GM12865 (cell line): ENCODE results near the gene MS4A6A.

ENCODE experiments used
- DNase-seq: peaks from one replicate; pipeline ENCODE4 v3.0.0; 2010; ENCODE audit warnings: low read depth
- H3K4me3 ChIP-seq: 2 replicates; pipeline ENCODE4 v1.5.1; 2011; ENCODE audit warnings: mild to moderate bottlenecking, low read depth, low read length, control low read depth
- TF ChIP-seq, protein P1 (sequence below): IDR thresholded peaks from 2 replicates; pipeline ENCODE4 v1.5.1; 2011; ENCODE audit warnings: low read length, control low read depth, low read depth, inconsistent platforms; ENCODE audit not compliant: insufficient read depth; ENCODE audit errors: missing control alignments

MS4A6A gene

DNA sequence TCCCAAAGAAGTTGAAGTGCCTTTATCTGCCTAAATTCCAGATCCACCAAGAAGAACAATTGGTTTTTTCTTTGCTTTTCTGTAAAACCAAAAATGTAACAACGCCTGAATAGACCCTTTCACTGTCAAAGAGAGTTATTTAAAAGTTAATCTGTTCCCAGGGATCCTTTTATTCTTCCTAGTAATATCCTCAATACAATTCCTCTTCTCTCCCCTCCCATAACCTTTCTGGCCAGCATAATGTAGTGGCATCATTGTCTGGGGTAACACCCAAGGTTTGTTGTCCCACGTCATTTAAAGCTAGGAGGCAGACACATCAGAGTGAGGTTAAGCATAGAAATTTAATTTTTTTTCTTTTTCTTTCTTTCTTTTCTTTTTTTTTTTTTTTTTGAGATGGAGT lies 54.5 kb downstream of the MS4A6A start:
- no peak overlapping the region for H3K4me3 ChIP-seq
- DNase-seq, result no peak
- TF ChIP-seq, protein P1, sequence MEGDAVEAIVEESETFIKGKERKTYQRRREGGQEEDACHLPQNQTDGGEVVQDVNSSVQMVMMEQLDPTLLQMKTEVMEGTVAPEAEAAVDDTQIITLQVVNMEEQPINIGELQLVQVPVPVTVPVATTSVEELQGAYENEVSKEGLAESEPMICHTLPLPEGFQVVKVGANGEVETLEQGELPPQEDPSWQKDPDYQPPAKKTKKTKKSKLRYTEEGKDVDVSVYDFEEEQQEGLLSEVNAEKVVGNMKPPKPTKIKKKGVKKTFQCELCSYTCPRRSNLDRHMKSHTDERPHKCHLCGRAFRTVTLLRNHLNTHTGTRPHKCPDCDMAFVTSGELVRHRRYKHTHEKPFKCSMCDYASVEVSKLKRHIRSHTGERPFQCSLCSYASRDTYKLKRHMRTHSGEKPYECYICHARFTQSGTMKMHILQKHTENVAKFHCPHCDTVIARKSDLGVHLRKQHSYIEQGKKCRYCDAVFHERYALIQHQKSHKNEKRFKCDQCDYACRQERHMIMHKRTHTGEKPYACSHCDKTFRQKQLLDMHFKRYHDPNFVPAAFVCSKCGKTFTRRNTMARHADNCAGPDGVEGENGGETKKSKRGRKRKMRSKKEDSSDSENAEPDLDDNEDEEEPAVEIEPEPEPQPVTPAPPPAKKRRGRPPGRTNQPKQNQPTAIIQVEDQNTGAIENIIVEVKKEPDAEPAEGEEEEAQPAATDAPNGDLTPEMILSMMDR, result no peak

DNA sequence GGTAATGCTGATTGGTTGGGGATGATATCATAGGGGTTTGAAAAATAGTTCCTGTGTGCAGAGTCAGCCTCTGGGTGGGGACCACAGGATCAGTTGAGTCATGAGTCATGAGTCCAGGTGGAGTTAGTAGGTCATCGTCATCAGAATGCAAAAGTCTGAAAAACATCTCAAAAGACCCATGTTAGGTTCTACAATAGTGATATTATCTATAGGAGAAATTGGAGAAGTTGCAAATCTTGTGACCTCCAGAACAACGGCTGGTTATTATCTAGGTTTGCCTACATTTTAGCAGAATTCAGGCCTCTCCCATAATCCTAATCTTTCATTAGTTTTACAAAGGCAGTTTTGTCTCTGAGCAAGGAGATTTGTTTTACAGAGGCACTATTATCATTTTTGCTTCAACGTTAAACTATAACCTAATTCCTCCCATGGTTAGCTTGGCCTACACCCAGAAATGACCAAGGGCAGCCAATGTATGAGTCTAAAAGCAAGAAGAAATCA lies 55.5 kb downstream of the MS4A6A start:
- H3K4me3 ChIP-seq, result no peak overlapping the region
- no peak for DNase-seq
- TF ChIP-seq, protein P1, result no peak

DNA sequence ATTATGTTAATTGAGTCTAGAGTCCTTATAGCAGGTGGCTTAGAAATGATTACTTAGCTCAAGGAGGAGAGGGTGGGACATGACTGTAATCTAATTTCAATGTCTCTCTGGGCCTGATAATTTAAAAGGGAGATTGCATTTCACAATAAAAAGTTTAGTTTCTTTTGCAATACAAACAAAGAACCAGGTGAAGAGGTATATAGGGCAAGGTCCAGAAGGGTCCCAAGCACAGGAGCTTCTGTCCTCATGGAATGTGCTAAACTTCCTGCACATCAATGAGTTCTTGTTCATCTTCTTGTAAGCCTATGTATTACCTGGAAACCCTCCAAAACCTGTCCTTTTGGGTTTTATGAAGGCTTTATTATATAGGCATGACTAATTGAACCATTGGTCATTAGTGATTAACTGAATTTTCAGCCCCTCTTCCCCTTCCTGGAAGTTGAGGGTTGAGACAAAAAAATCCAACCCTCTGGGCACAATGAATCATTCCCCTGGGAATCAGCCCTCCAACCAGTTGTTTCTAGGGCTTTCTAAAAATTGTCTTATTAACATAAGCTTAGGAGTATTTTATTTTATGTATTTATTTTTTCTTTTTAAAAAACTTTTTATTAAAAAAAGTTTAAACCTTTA lies 56.8 kb downstream of the MS4A6A start:
- TF ChIP-seq, protein P1, result no peak
- H3K4me3 ChIP-seq, result no peak overlapping the region
- DNase-seq, result no peak

DNA sequence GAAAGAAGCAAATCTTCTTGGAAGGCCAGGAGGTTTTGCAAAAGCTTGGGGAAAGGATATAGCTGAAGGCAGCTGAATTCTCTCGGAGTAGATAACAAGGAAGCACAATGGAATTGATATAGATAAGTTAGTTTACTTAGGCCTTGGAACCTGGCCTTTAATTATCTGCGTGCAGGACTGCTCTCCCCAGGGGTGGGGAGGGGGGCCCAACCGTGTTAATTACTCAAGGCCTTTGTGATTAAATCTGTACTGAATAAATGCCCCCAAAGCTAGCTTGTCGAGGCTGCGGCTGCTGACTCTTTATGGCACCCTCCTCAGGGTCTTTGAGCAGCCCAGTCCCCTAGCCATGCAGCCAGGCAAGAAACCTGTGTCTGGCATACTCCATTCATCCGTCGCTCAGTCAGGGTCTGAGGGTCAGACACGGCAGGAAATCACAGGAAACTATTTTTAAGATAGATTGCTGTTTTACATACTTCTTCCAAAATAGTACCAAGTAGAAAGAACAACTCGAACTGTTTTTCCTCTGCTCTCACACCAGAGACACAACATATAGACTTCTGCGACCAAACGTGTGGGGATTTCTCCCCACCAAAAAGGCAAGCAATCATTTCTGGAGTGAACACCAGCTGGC lies 58.0 kb downstream of the MS4A6A start:
- no peak overlapping the region for H3K4me3 ChIP-seq
- no peak for DNase-seq
- TF ChIP-seq, protein P1, result no peak
